Neural cell (in vitro differentiated cells): Measurements from ENCODE around the gene SAT1. TPM values are rescaled to one million over a fixed set of nuclear protein-coding genes. Genes with fewer than 3 reads are reported as not detected.

Source experiments
- H2AFZ ChIP-seq: fragments of 200-600, 300-800 bp; sonication (generic), shearing (Covaris generic); 2 replicates; pipeline ENCODE4 v1.6.0; 2014; ENCODE audit warnings: low read depth, mild to moderate bottlenecking, antibody characterized with exemption, low read length, moderate library complexity
- H3F3A ChIP-seq: fragments of 200-600 bp; shearing (Covaris generic); 2 replicates; pipeline ENCODE4 v1.6.1; 2016; ENCODE audit warnings: mild to moderate bottlenecking, moderate library complexity, mixed read lengths, antibody characterized with exemption, low read length; ENCODE audit not compliant: insufficient read depth, poor library complexity, severe bottlenecking
- H3K27ac ChIP-seq: fragments of 200-600, 300-800 bp; sonication (generic), shearing (Covaris generic); 2 replicates; pipeline ENCODE4 v1.5.1; 2014; ENCODE audit warnings: mild to moderate bottlenecking, low read length, moderate library complexity
- H3K27me3 ChIP-seq: fragments of 300-800, 200-600 bp; sonication (generic), shearing (Covaris generic); 2 replicates; pipeline ENCODE4 v1.6.0; 2014; ENCODE audit warnings: mild to moderate bottlenecking, low read depth, low read length, moderate library complexity; ENCODE audit not compliant: insufficient read depth
- H3K36me3 ChIP-seq: fragments of 300-800, 200-600 bp; sonication (generic), shearing (Covaris generic); 2 replicates; pipeline ENCODE4 v1.5.1; 2014; ENCODE audit warnings: mild to moderate bottlenecking, antibody characterized with exemption, low read length, moderate library complexity; ENCODE audit not compliant: insufficient read depth
- H3K4me2 ChIP-seq: fragments of 300-800, 200-600 bp; sonication (generic), shearing (Covaris generic); 2 replicates; pipeline ENCODE4 v1.6.0; 2014; ENCODE audit warnings: mild to moderate bottlenecking, low read length
- H3K4me3 ChIP-seq: fragments of 300-800, 200-600 bp; sonication (generic), shearing (Covaris generic); 2 replicates; pipeline ENCODE4 v1.5.1; 2014; ENCODE audit warnings: mild to moderate bottlenecking, low read length, moderate library complexity
- H3K79me2 ChIP-seq: fragments of 200-600 bp; shearing (Covaris generic); replicated peaks from 2 replicates; pipeline ENCODE4 v1.6.0; 2014; ENCODE audit warnings: mild to moderate bottlenecking, low read length, moderate library complexity; ENCODE audit not compliant: insufficient read depth
- H3K9ac ChIP-seq: fragments of 300-800, 200-600 bp; sonication (generic), shearing (Covaris generic); 2 replicates; pipeline ENCODE4 v1.6.1; 2016; ENCODE audit warnings: mild to moderate bottlenecking, low read length, mixed read lengths
- H3K9me2 ChIP-seq: fragments of 200-600 bp; shearing (Covaris generic); 2 replicates; pipeline ENCODE4 v1.6.1; 2016; ENCODE audit warnings: mild to moderate bottlenecking, low read length, mixed read lengths; ENCODE audit not compliant: insufficient read depth
- H3K9me3 ChIP-seq: fragments of 200-600, 300-800 bp; sonication (generic), shearing (Covaris generic); 2 replicates; pipeline ENCODE4 v1.6.1; 2016; ENCODE audit warnings: mild to moderate bottlenecking, mixed run types, low read length, moderate library complexity, mixed read lengths
- H4K20me1 ChIP-seq: fragments of 200-600 bp; shearing (Covaris generic); 2 replicates; pipeline ENCODE4 v1.6.1; 2016; ENCODE audit warnings: mild to moderate bottlenecking, mixed run types; ENCODE audit not compliant: insufficient read depth
- EP300 ChIP-seq: fragments of 450-650 bp; conservative IDR thresholded peaks from 2 replicates; pipeline ENCODE4 v1.6.1; 2014; ENCODE audit warnings: antibody characterized with exemption, mild to moderate bottlenecking, moderate library complexity; ENCODE audit not compliant: poor library complexity, severe bottlenecking
- EZH2 ChIP-seq: fragments of 200-600, 300-800 bp; shearing (Covaris generic), sonication (generic); IDR thresholded peaks from 2 replicates; pipeline ENCODE4 v1.6.1; 2014; ENCODE audit warnings: antibody characterized with exemption, low read length, borderline replicate concordance, mild to moderate bottlenecking; ENCODE audit not compliant: insufficient read depth, poor library complexity, severe bottlenecking
- MXI1 ChIP-seq: fragments of 450-650 bp; conservative IDR thresholded peaks from 2 replicates; pipeline ENCODE4 v1.6.1; 2014; ENCODE audit warnings: antibody characterized with exemption, mild to moderate bottlenecking; ENCODE audit not compliant: poor library complexity, severe bottlenecking
- POLR2AphosphoS5 ChIP-seq: IDR thresholded peaks from 2 replicates; pipeline ENCODE4 v1.6.1; 2012
- RAD21 ChIP-seq: fragments of 450-650 bp; conservative IDR thresholded peaks from 2 replicates; pipeline ENCODE4 v1.6.1; 2014; ENCODE audit warnings: antibody characterized with exemption, mild to moderate bottlenecking, moderate library complexity
- SMC3 ChIP-seq: fragments of 450-650 bp; conservative IDR thresholded peaks from 2 replicates; pipeline ENCODE4 v1.6.1; 2014; ENCODE audit warnings: antibody characterized with exemption, mild to moderate bottlenecking, moderate library complexity; ENCODE audit not compliant: poor library complexity
- TAF1 ChIP-seq: IDR thresholded peaks from 2 replicates; pipeline ENCODE4 v1.6.1; 2012; ENCODE audit warnings: low read depth
- polyA plus RNA-seq: library from polyadenylated mRNA; depleted of rRNA; stranded (reverse); fragments of >200 nt; gene quantifications from 2 replicates; pipeline ENCODE4 v1.2.3, GENCODE V29; 2014
- TF ChIP-seq, protein P1 (sequence below): IDR thresholded peaks from 2 replicates; pipeline ENCODE4 v1.6.1; 2012; ENCODE audit warnings: borderline replicate concordance
- TF ChIP-seq, protein P2 (sequence below): fragments of 450-650 bp; IDR thresholded peaks from 2 replicates; pipeline ENCODE4 v1.5.1; 2014; ENCODE audit warnings: antibody characterized with exemption, mild to moderate bottlenecking, moderate library complexity; ENCODE audit not compliant: poor library complexity, severe bottlenecking

The SAT1 gene
- polyA plus RNA-seq, 1 donor from 2014 or later: 95.2 TPM

GRCh38 chrX:23802431-23802830, 19.5 kb downstream of the SAT1 start:
- Histone ChIP-seq H3K27ac (no peak overlapping the region), H3K4me3 (no peak overlapping the region), H3K36me3 (no peaks in the 10 kb centered on the region), H3K9ac (no peak overlapping the region), H3K4me2 (no peak overlapping the region), H3F3A (no peaks in the 10 kb centered on the region), H2AFZ (no peak overlapping the region), H3K79me2 (no peaks in the 10 kb centered on the region), H4K20me1 (no peaks in the 10 kb centered on the region), H3K9me2 (no peaks in the 10 kb centered on the region), H3K27me3 (no peaks in the 10 kb centered on the region), H3K9me3 (no peaks in the 10 kb centered on the region)
- TF ChIP-seq SMC3: no peak
- TF ChIP-seq, protein P1, sequence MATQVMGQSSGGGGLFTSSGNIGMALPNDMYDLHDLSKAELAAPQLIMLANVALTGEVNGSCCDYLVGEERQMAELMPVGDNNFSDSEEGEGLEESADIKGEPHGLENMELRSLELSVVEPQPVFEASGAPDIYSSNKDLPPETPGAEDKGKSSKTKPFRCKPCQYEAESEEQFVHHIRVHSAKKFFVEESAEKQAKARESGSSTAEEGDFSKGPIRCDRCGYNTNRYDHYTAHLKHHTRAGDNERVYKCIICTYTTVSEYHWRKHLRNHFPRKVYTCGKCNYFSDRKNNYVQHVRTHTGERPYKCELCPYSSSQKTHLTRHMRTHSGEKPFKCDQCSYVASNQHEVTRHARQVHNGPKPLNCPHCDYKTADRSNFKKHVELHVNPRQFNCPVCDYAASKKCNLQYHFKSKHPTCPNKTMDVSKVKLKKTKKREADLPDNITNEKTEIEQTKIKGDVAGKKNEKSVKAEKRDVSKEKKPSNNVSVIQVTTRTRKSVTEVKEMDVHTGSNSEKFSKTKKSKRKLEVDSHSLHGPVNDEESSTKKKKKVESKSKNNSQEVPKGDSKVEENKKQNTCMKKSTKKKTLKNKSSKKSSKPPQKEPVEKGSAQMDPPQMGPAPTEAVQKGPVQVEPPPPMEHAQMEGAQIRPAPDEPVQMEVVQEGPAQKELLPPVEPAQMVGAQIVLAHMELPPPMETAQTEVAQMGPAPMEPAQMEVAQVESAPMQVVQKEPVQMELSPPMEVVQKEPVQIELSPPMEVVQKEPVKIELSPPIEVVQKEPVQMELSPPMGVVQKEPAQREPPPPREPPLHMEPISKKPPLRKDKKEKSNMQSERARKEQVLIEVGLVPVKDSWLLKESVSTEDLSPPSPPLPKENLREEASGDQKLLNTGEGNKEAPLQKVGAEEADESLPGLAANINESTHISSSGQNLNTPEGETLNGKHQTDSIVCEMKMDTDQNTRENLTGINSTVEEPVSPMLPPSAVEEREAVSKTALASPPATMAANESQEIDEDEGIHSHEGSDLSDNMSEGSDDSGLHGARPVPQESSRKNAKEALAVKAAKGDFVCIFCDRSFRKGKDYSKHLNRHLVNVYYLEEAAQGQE: no peak
- no peak for TF ChIP-seq POLR2AphosphoS5
- TF ChIP-seq TAF1: no peak
- no peak for TF ChIP-seq MXI1
- TF ChIP-seq, protein P2, sequence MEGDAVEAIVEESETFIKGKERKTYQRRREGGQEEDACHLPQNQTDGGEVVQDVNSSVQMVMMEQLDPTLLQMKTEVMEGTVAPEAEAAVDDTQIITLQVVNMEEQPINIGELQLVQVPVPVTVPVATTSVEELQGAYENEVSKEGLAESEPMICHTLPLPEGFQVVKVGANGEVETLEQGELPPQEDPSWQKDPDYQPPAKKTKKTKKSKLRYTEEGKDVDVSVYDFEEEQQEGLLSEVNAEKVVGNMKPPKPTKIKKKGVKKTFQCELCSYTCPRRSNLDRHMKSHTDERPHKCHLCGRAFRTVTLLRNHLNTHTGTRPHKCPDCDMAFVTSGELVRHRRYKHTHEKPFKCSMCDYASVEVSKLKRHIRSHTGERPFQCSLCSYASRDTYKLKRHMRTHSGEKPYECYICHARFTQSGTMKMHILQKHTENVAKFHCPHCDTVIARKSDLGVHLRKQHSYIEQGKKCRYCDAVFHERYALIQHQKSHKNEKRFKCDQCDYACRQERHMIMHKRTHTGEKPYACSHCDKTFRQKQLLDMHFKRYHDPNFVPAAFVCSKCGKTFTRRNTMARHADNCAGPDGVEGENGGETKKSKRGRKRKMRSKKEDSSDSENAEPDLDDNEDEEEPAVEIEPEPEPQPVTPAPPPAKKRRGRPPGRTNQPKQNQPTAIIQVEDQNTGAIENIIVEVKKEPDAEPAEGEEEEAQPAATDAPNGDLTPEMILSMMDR: no peak
- no peak for TF ChIP-seq RAD21
- no peak for TF ChIP-seq EZH2
- no peak for TF ChIP-seq EP300

DNA sequence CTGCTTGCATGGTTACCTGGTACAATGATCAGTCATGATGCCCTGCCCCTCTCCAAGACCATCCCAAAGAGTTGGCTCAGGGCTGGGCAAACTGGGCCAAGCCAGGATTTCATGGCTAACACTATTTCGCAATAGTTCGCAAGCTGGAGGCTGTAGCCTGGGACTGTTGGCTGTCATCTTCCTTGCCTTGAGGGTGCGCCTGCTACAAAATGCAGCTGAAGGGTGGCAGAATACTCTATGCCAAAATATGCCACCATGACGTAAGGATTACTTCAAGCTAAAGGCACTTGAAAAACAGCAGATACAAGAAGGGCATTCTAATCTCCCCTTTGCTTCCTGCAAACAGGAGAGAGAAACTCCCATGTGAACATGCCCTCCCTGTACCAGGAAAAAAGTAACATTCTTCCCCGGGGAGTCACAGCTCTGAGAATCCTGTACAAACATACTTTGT, 21.0 kb downstream of the SAT1 start:
- no peaks in the 10 kb centered on the region for H3K27me3 ChIP-seq
- TF ChIP-seq EP300 (no peak), POLR2AphosphoS5 (no peak)
- H3K36me3 ChIP-seq: no peaks in the 10 kb centered on the region
- no peaks in the 10 kb centered on the region for H3K79me2 ChIP-seq
- no peak overlapping the region for H3K4me2 ChIP-seq
- H2AFZ ChIP-seq: no peak overlapping the region
- no peak overlapping the region for H3K9ac ChIP-seq
- no peaks in the 10 kb centered on the region for H3F3A ChIP-seq
- no peak overlapping the region for H3K4me3 ChIP-seq
- H4K20me1 ChIP-seq: no peaks in the 10 kb centered on the region
- H3K9me2 ChIP-seq: no peaks in the 10 kb centered on the region
- H3K9me3 ChIP-seq: no peaks in the 10 kb centered on the region
- no peak overlapping the region for H3K27ac ChIP-seq

DNA sequence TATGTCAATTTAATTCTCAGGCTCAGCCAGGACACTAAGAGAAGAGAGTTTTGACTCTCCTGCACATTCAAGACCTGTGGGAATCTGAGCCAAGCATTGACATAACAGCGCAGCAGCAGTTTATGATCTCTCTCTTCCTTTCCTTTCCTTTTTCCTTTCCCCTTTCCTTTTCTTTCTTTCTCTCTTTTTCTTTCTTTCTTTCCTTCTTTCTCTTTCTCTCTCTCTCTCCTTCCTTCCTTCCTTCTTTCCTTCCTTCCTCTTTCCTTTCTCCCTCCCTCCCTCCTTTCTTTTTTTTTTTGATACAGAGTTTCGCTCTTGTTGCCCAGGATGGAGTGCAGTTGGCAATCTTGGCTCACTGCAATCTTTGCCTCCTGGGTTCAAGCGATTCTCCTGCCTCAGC, 21.6 kb downstream of the SAT1 start:
- Histone ChIP-seq H3K27me3 (no peaks in the 10 kb centered on the region), H3K36me3 (no peaks in the 10 kb centered on the region), H3K79me2 (no peaks in the 10 kb centered on the region), H2AFZ (no peak overlapping the region), H3K9ac (no peak overlapping the region), H3K4me3 (no peak overlapping the region), H3K4me2 (no peak overlapping the region), H3K9me2 (no peaks in the 10 kb centered on the region), H3K9me3 (no peaks in the 10 kb centered on the region), H3F3A (no peaks in the 10 kb centered on the region), H4K20me1 (no peaks in the 10 kb centered on the region), H3K27ac (no peak overlapping the region)
- TF ChIP-seq EZH2 (no peak), EP300 (no peak), SMC3 (no peak), POLR2AphosphoS5 (no peak), MXI1 (no peak), RAD21 (no peak)
